ENCODE measurements around the gene AHRR. TPM values are rescaled to one million over a fixed set of nuclear protein-coding genes. Genes with fewer than 3 reads are reported as not detected.

Gene AHRR
- total RNA-seq, 1 experiment from 2014 or later: 5.2 TPM

DNA sequence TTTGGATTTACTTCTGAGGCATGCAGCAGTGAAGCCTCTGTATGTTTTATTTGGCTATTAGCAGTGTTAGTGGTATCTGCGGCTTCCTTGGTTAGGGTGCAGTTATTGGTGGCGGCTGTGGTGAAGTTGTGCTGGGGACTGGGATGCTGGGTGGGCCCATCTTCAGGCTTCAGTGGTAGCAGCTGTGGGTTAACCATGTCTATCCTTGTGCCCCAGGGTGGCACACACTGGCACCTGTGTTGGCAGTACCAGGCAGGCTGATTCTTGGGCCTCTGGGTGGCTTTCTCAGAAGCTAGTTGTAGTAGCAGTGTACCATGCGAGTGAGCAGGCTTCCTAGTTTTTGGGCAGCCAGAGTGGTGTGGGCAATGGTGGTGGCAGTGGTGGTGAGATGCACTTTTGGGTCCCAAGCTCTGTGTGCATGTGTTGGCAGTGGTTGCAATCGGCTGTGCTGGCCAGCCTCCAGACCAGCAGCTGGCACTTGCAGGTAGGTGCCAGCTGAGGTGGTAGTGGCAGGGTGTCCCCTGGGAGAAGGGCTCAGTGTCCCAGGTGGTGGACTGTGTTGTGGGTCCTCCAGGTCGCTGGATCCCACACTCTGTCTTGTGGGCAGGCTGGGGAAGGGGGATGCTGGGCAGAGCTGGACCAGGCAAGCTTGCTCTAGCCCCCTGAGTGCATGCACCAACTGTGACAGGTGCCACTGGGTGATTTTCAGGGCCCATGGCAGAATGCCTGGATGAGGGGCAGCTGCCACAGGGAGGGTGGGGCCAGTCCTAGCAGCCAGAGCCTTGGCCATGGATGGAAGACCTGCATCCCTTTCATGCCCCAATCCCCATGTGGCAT is 13.6 kb downstream of the AHRR start:
- in situ Hi-C loops (cut with HindIII; ENCODE audit: low pct_unique_long_range_greater_than_20kb, low sequenced_read_pairs): no loop called here
- DNase-seq (ENCODE audit: low read depth): no peak

DNA sequence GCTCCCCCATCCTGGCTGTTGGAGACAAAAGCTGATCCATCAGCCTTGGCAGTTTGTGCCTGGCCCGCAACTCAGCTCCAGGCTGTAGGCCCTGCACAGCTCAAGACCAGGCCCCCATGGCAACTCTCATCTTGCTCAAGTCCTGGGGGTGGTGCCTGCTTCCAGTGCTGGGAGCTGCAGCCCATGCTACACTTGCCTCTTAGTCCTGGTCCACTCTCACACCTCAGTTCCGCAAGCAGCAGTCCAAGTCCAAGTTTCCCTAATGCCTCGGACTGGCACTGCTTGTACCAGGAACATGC is 14.2 kb downstream of the AHRR start:
- in situ Hi-C loops (cut with HindIII; ENCODE audit: low pct_unique_long_range_greater_than_20kb, low sequenced_read_pairs): no loop called here
- DNase-seq (ENCODE audit: low read depth): no peak

DNA sequence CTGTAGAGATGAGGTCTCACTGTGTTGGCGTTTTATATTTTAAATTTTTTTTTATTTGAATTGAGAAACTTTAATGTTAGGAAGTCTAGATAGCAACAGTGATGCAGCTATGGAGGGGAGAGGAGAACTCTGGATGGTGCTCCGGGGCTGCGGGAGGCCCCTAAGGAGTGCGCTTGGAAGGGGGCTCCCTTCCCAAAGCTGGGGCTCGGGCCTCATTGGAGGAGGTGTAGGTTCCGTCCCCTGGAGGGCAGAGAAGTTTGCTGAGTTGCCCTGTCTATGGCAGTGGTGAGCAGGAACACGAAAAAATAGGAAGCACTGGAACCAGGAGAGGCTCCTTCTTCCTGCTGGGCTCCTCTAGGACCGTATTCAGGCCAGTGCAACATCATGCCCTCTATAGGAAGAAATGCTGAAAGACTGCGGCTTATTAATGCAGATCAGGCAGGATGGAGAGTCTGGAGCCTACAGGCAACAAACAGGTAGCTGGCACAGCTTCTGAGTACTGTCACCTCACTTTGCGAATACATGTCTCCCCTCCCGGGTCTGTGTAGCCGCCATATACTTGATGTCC is 16.1 kb downstream of the AHRR start:
- in situ Hi-C loops (cut with HindIII; ENCODE audit: low pct_unique_long_range_greater_than_20kb, low sequenced_read_pairs): no loop called here
- DNase-seq (ENCODE audit: low read depth): peak; percentile 31

DNA sequence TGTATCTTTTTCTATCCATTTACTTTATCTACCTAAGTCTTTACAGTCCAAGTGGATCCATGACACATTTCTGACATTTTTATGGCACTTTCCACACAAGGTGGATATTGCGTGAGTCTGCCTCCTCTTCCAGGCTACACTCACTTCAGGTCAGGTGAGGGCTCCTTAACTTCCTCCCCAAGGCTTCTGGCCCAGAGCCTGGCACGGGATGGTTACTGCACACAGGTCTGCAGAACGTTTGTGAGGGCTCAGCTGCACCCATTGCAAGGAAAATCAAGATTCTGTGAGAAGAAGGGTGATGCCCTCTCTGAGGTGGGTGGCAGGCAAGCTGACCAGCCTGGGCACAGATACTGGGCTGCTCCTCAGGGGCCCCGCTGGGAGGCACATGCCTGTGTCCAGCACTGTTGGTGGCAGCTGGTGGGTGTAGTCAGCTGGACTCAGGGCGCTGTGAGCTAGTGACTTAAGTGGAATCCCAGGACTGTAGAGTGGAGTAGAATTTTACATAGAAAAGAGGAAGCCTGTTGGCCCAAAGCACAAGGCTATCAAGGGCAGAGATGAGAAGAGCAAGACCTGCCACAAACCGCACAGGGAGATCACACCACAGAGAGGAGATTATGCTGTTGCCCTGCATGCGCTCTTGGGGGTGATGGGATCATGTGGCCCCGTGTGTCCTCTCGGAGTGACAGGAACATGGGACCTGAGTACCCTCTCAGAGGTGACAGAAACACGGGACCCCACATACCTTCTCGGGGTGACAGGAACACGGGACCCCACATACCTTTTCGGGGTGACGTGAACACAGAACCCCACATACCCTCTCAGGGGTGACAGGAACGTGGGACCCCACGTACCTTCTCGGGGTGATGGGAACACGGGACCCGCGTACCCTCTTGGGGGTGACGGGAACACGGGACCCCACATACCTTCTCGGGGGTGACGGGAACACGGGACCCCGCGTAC is 21.3 kb downstream of the AHRR start:
- in situ Hi-C loops (cut with HindIII; ENCODE audit: low pct_unique_long_range_greater_than_20kb, low sequenced_read_pairs): no loop called here
- DNase-seq (ENCODE audit: low read depth): no peak

DNA sequence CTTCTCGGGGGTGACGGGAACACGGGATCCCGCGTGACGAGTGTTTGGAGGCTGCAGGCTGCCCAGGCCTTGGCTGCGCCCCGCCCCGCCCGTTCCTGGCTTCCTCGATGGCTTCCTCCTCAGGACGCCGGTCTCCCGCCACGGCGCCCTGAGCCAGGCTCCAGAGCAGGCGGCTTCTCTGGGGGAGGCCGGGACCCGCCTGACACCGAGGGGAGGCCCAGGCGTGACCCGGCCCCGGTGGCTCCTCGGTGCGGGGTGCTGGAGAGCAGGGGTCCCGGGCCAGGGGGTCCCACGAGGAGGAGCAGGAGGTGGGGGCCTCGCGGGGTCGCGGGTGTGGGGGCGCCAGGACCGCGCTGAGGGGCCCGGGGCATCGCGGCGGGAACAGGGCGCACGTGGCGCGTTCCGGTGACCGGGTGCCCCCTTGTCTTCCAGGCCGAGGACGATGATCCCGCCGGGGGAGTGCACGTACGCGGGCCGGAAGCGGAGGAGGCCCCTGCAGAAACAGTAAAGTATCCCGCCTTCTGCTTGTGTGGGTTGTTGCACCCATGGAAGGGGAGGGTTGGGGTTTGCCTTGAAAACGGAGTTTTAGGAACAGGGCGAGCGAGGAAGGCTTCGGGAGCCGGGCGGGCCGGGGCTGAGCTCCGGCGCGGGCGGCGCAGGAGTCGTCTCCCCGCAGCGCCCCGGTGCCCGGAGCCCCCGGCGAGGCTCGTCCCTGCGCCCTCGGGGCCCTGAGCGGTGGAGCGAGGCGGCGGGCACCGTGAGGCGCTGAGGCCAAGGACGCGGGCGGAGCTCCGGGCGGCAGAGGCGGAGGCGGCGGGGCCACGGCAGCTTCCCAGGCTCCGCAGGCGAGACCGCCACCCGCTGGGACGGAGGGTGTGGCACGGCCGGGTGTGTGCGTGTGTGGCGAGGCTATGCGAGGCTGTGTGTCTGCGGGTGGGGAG is 22.2 kb downstream of the AHRR start:
- DNase-seq (ENCODE audit: low read depth): peak; percentile 59
- in situ Hi-C loops (cut with HindIII; ENCODE audit: low pct_unique_long_range_greater_than_20kb, low sequenced_read_pairs): no loop called here

DNA sequence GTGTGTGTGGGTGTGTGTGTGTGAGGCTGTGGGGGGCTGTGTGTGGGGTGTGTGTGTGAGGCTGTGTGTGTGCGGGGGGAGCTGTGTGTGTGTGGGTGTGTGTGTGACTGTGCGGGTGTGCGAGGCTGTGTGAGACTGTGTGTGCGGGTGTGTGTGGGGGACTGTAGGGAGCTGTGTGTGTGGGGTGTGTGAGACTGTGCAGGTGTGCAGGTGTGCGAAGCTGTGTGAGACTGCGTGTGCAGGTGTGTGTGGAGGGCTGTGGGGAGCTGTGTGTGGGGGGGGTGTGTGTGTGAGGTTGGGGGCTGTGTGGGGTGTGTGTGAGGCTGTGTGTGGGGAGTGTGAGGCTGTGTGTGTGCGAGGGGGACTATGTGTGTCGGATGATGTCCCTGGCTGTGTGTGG is 23.2 kb downstream of the AHRR start:
- in situ Hi-C loops (cut with HindIII; ENCODE audit: low pct_unique_long_range_greater_than_20kb, low sequenced_read_pairs): no loop called here
- DNase-seq (ENCODE audit: low read depth): no peak

DNA sequence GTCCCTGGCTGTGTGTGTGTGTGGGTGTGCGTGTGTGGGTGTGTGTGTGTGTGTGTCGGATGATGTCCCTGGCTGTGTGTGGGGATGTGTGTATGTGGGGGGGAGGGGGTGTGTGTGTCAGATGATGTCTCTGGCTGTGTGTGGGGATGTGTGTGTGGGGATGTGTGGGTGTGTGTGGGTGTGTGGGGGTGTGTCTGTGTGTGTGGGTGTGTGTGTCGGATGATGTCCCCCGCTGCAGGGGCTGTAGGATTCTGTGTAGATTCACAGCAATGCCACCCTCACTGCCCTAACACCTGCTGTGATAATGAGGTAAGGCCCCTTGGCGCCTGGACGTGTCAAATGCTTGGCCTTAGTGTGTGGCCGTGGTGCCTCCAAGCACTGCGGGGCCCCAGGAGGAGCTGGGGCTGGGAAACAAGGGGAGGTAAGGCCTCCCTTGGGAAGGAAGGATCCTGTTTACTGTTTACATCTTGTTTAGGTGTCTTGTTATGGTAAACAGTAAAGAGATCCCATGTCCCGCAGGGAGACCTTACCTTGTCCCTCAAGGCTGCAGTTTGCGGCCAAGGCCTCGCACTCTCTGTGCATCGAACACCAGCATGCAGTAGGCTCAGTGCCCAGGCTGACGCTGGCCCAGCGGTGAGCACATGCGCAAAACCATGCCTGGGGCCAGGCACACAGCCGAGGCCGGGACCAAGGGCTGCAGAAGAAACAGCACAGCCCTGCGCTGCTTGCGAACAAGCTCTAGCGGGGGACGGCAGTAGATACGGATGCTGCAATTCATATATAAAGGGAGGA is 24.1 kb downstream of the AHRR start:
- in situ Hi-C loops (cut with HindIII; ENCODE audit: low pct_unique_long_range_greater_than_20kb, low sequenced_read_pairs): no loop called here
- no peak for DNase-seq (ENCODE audit: low read depth)

DNA sequence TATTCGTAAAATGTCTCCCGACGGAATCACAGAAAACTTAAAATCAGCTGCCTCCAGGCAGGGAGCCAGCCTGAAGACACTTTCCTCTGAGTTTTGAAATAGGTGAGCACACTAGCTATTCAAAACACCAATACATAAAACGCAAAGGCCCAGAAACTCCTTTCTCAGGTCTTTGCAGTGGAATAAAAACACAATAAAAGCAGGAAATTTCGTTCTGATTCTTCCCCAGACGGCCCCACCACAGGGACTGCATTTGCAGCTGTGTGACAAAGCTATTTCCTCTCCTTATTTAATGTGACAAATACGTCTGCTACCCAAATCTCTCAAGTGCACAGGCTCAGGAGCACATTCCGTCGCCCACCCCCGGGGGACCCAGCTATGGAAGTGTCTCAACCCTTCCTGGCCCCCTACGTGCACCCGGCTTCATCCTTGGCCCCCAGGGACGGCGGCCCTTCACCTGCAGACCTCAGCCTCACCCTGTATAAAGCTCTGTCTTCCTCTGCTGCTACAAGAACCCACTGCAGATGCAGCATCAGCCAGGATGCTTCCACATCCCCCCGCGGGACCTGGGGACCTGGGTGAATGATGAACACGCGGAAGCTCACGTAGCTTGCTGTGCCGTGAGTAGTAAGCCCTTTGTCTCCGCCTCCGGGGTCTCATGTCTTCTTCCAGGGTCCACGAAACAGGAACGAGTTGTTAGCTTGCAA is 24.9 kb downstream of the AHRR start:
- DNase-seq (ENCODE audit: low read depth): no peak

DNA sequence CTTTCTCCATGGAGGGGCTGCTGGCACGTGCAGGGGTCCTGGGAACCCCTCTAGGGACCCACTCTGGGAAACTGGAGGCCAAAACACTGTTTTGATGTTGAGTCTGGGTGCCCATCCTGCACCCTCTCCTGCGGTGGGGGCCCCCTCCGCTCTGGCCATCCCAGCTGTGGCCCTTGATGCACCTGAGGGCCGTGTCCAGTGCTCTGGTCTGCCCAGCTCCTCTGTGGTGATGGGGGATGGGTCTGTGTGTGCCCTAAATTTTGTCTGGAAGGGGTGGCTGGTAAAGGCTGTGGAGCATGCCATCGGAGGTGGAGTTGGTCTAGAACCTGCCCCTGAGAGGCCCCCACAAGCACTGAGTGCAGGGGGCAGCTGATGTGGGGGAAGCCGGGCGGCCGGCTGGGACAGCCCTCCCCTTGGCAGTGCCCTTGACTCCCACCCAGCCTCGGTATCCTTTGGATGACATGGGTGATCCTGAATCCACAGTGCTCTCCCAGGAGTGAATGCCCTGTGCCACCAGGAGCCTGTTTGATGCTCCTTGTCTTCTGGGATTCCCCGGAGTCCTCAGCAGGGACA is 26.3 kb downstream of the AHRR start:
- no peak for DNase-seq (ENCODE audit: low read depth)
- in situ Hi-C loops (cut with HindIII; ENCODE audit: low pct_unique_long_range_greater_than_20kb, low sequenced_read_pairs): no loop called here

More for the DNA sequence above, 24.9 kb downstream of the AHRR start:
- in situ Hi-C loops (cut with HindIII; ENCODE audit: low pct_unique_long_range_greater_than_20kb, low sequenced_read_pairs): no loop called here

DNA sequence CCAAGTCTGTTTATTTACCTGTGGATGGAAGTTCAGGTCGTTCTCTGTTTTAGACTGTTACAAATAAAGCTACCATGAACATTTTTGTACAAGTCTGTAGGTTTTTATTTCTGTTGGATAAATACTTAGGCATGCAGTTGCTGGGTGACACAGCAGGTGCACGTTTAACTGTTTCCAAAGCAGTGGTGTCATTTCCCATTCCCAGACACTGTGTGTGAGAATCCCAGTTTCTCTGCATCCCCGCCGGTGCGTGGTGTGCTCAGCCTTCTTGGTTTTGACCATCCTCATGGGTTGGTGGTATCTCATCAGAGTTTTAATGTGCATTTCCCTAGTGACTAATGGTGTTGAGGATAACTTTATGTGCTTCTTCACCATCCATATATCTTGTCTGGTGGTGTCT is 27.2 kb downstream of the AHRR start:
- no peak for DNase-seq (ENCODE audit: low read depth)
- in situ Hi-C loops (cut with HindIII; ENCODE audit: low pct_unique_long_range_greater_than_20kb, low sequenced_read_pairs): no loop called here

DNA sequence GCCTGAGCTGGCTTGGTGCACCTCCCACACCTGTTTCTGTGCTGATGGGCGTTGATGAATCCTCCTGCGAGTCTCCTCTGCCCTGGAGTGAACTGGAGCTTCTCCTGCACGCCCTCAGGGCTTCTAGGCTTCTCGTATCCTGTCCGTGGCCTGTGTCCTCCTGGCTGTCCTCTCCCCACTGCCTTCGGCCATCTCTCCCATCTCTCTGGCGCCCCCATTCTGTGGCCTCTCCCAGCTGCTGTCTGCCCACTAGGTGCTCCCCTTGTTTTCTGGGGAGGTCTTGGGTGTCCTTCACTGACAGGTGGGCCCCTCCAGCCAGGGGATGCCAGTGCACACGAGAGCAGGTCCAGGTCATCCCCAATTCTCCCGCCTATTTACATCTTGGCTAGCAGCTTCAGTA is 28.8 kb downstream of the AHRR start:
- in situ Hi-C loops (cut with HindIII; ENCODE audit: low pct_unique_long_range_greater_than_20kb, low sequenced_read_pairs): no loop called here
- DNase-seq (ENCODE audit: low read depth): no peak

DNA sequence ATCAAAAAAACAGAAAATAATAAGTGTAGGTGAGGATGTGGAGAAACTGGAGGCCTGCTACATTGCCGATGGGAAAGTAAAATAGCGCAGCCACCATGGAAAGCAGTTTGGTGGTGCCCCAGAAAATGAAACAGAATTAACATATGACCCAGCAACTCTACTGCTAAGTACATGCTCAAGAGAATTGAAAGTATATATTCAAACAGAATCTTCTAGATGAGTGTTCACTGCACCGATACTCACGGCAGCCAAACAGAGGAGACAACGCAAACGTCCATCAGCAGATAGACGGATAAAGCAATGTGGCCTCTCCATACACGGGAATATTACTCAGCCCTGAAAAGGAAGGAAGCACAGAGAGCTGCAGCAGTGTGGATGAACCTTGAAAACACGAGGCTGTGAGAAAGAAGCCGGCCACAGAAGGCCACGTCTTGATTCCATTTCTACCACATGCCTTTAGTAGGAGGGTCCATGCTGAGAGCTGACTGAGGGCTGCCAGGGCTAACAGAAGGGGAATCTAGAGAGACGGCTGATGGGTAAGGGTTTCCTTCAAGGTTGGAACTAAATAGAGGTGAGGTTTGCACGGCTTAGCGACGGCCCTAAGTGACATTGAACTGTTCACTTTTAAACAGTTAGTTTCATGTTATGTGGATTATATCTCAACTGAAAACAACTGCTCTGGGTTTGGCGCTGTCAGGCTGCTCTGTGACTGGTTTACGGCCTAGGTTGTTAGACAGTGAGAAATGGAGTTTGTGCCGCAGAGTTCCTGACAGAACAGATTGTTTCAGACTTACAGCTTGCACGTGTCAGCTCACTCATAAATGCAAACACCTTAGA is 29.8 kb downstream of the AHRR start:
- in situ Hi-C loops (cut with HindIII; ENCODE audit: low pct_unique_long_range_greater_than_20kb, low sequenced_read_pairs): no loop called here
- DNase-seq (ENCODE audit: low read depth): no peak

DNA sequence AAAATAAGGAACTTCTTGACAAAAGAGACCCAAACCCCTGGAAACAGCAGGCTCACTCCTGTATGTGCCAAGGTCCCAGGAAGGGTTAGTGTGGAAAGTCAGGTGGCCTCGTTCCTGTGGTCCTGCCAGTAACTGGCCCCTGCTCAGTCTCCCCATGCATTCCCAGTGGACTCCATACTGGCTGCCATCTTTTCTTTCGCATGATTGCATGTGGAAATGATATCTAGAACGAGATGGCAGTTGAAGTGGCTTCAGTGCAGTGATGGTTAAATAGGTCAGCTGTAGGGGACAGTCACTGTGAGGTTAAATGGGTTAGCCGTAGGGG is 30.4 kb downstream of the AHRR start:
- in situ Hi-C loops (cut with HindIII; ENCODE audit: low pct_unique_long_range_greater_than_20kb, low sequenced_read_pairs): no loop called here
- no peak for DNase-seq (ENCODE audit: low read depth)

DNA sequence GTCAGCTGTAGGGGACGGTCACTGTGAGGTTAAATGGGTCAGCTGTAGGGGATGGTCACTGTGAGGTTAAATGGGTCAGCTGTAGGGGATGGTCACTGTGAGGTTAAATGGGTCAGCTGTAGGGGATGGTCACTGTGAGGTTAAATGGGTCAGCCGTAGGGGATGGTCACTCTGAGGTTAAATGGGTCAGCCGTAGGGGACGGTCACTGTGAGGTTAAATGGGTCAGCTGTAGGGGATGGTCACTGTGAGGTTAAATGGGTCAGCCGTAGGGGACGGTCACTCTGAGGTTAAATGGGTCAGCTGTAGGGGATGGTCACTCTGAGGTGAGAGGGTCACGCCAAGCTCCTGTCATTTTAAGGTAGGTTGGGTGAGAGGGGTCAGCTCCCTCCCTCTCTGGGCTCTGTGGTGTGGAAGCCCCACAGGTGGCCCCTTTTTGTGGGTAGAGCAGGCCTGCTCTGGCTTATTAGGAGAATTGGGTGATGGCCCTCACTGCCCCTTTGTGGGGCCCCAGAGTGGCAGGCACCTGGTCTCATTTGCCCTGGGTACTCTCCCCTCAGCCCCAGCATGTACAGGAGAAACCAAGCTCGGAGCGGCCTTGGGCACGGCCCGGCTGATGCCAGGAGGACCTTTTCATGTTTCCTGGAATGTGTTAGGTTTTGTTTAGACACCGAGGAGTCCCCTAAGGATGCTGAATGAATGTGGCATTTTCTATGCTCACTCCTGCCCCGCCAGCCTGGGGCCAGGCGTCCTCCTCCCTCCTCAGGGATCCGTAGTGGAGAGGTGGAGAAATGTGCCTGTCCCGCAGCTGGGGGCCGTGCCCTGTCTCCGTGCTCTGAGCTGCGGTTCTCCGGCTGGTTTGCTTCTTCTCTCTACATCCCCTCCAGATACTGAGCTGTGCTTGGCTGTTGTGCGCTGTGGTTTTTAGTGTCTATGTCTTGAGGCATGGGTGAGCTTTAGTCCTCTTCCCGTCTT is 31.4 kb downstream of the AHRR start:
- in situ Hi-C loops (cut with HindIII; ENCODE audit: low pct_unique_long_range_greater_than_20kb, low sequenced_read_pairs): no loop called here
- DNase-seq (ENCODE audit: low read depth): no peak

All from Caki2 (cell line).